GM23338 (cell line): Measurements from ENCODE around the gene TSACC.

Experiments
- CREB1 ChIP-seq: fragments of 250-450 bp; sonication (Bioruptor Pico); IDR thresholded peaks from 2 replicates; pipeline ENCODE4 v1.5.0; 2020; ENCODE audit warnings: low read depth, mild to moderate bottlenecking, moderate library complexity
- CTCF ChIP-seq, 2 experiments: fragments of 200-600 bp in 1 of 2; sonication (generic) in 1 of 2; conservative IDR thresholded peaks; 2 replicates each; pipeline versions ENCODE4 v1.5.1 to v1.6.1; 2016 to 2017; ENCODE audit warnings: antibody characterized with exemption in 2 of 2, low read depth in 2 of 2, mild to moderate bottlenecking in 2 of 2, moderate library complexity in 1 of 2
- ETS1 ChIP-seq: IDR thresholded peaks from 2 replicates; pipeline ENCODE4 v1.6.1; 2016; ENCODE audit warnings: antibody characterized with exemption
- EZH2 ChIP-seq: fragments of 200-600 bp; sonication (generic); IDR thresholded peaks from one replicate; pipeline ENCODE4 v1.8.0; 2017; ENCODE audit warnings: antibody characterized with exemption, mild to moderate bottlenecking, low read depth; ENCODE audit not compliant: unreplicated experiment
- EZH2phosphoT487 ChIP-seq: fragments of 200-600 bp; sonication (generic); IDR thresholded peaks from one replicate; pipeline ENCODE4 v1.8.1; 2018; ENCODE audit warnings: antibody characterized with exemption; ENCODE audit not compliant: unreplicated experiment
- JUNB ChIP-seq: IDR thresholded peaks from one replicate; pipeline ENCODE4 v1.6.1; 2016; ENCODE audit warnings: antibody characterized with exemption; ENCODE audit not compliant: unreplicated experiment
- NANOG ChIP-seq: IDR thresholded peaks from 2 replicates; pipeline ENCODE4 v1.6.1; 2016; ENCODE audit warnings: antibody characterized with exemption, borderline replicate concordance
- POLR2AphosphoS5 ChIP-seq: IDR thresholded peaks from 2 replicates; pipeline ENCODE4 v1.6.1; 2016; ENCODE audit warnings: antibody characterized with exemption, low read depth
- REST ChIP-seq: IDR thresholded peaks from one replicate; pipeline ENCODE4 v1.6.1; 2018; ENCODE audit warnings: antibody characterized with exemption; ENCODE audit not compliant: unreplicated experiment
- ZNF114 ChIP-seq: fragments of 250-450 bp; sonication (Bioruptor Pico); IDR thresholded peaks from 2 replicates; pipeline ENCODE4 v1.5.0; 2020; ENCODE audit warnings: mild to moderate bottlenecking, moderate library complexity
- ZNF331 ChIP-seq: fragments of 250-450 bp; sonication (Bioruptor Pico); IDR thresholded peaks from 2 replicates; pipeline ENCODE4 v1.5.0; 2020; ENCODE audit warnings: low read depth, mild to moderate bottlenecking, moderate library complexity

- TF ChIP-seq EZH2 (no peak), CTCF (conservative IDR thresholded peaks at IDR 0.05; ENCODE audit: low read depth in 2 of 2) (no peak), POLR2AphosphoS5 (no peak), CREB1 (CRISPR knock-in tag) (no peak), JUNB (no peak), EZH2phosphoT487 (no peak), ETS1 (no peak), REST (no peak), ZNF114 (no peak), ZNF331 (CRISPR knock-in tag) (no peak), NANOG (no peak)
These were observed 53.0 kb downstream of the TSACC start for GRCh38 chr1:156391366-156391677.
